ENCODE results near the gene CIPC. TPM values are rescaled to one million over a fixed set of nuclear protein-coding genes. Genes with fewer than 3 reads are reported as not detected.
A peak's percentile ranks its signal among the peaks of the same experiment; 100 is the strongest.

Gene CIPC
- total and polyA plus RNA-seq, 2 of the 13 experiments (the other 11 are each of a cell fraction or from before 2014, with no cell fraction given), result 7.6 to 13.9 TPM

GRCh38 chr14:77053046-77053841 lies 44.8 kb upstream of the CIPC start (continued):
- TF ChIP-seq ZXDC (CRISPR knock-in tag; IDR thresholded peaks at IDR 0.05), result no peak
- no peak for TF ChIP-seq ZNF44 (CRISPR knock-in tag; IDR thresholded peaks at IDR 0.05)
- no peak for TF ChIP-seq ZNF431 (CRISPR knock-in tag; IDR thresholded peaks at IDR 0.05; ENCODE audit: borderline replicate concordance, low read depth)
- no peak for TF ChIP-seq AHR (CRISPR knock-in tag; IDR thresholded peaks at IDR 0.05)
- TF ChIP-seq ZNF562 (CRISPR knock-in tag; IDR thresholded peaks at IDR 0.05; ENCODE audit: borderline replicate concordance), result no peak
- TF ChIP-seq RXRA (CRISPR knock-in tag; IDR thresholded peaks at IDR 0.05), result no peak
- TF ChIP-seq FLYWCH1 (CRISPR knock-in tag; IDR thresholded peaks at IDR 0.05), result no peak
- TF ChIP-seq REPIN1 (CRISPR knock-in tag; IDR thresholded peaks at IDR 0.05; ENCODE audit: borderline replicate concordance, low read depth), result 0 out of 2 replicates have a peak, but pooled peaks have one; percentile 43
- no peak for TF ChIP-seq RFXANK (CRISPR knock-in tag; IDR thresholded peaks at IDR 0.05)
- no peak for TF ChIP-seq FOXJ3 (CRISPR knock-in tag; IDR thresholded peaks at IDR 0.05; ENCODE audit: borderline replicate concordance)
- TF ChIP-seq ZNF274 (CRISPR knock-in tag; IDR thresholded peaks at IDR 0.05), result no peak
- TF ChIP-seq KMT2A (CRISPR knock-in tag; IDR thresholded peaks at IDR 0.05), result no peak
- TF ChIP-seq SIN3B (IDR thresholded peaks at IDR 0.05; ENCODE audit: low read length), result no peak
- no peak for TF ChIP-seq NCOA2 (CRISPR knock-in tag; IDR thresholded peaks at IDR 0.05)
